GM23338 (cell line): ENCODE data around the gene GHRL.

ENCODE experiments used
- CREB1 ChIP-seq: fragments of 250-450 bp; sonication (Bioruptor Pico); IDR thresholded peaks from 2 replicates; pipeline ENCODE4 v1.5.0; 2020; ENCODE audit warnings: low read depth, mild to moderate bottlenecking, moderate library complexity
- TF ChIP-seq, protein P1 (sequence below), 2 experiments: fragments of 200-600 bp in 1 of 2; sonication (generic) in 1 of 2; conservative IDR thresholded peaks; 2 replicates each; pipeline versions ENCODE4 v1.5.1 to v1.6.1; 2016 to 2017; ENCODE audit warnings: antibody characterized with exemption in 2 of 2, low read depth in 2 of 2, mild to moderate bottlenecking in 2 of 2, moderate library complexity in 1 of 2

DNA sequence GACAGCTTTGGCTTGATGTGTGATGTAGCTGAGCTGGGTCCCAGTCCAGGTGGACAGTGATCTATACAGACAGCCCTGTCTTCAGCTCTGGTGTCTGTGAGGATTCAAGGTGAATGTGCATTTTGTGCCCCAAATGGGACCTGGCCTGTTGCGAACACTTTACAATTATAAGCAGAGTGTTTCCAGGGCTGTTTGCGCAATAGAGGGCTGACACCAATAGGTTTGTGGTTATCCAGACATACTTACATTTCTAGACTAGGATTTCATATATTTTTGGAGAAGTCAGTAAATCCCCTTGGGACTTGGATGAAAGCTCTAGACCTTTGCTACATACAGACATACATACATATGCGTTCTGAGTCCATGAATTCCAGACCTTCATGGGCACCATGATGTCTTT, 48.7 kb downstream of the GHRL start:
- TF ChIP-seq, protein P1, sequence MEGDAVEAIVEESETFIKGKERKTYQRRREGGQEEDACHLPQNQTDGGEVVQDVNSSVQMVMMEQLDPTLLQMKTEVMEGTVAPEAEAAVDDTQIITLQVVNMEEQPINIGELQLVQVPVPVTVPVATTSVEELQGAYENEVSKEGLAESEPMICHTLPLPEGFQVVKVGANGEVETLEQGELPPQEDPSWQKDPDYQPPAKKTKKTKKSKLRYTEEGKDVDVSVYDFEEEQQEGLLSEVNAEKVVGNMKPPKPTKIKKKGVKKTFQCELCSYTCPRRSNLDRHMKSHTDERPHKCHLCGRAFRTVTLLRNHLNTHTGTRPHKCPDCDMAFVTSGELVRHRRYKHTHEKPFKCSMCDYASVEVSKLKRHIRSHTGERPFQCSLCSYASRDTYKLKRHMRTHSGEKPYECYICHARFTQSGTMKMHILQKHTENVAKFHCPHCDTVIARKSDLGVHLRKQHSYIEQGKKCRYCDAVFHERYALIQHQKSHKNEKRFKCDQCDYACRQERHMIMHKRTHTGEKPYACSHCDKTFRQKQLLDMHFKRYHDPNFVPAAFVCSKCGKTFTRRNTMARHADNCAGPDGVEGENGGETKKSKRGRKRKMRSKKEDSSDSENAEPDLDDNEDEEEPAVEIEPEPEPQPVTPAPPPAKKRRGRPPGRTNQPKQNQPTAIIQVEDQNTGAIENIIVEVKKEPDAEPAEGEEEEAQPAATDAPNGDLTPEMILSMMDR (conservative IDR thresholded peaks at IDR 0.05; ENCODE audit: low read depth in 2 of 2) = no peak
- no peak for TF ChIP-seq CREB1 (CRISPR knock-in tag)
